ENCODE data around the gene BTNL2.

BTNL2 gene

DNA sequence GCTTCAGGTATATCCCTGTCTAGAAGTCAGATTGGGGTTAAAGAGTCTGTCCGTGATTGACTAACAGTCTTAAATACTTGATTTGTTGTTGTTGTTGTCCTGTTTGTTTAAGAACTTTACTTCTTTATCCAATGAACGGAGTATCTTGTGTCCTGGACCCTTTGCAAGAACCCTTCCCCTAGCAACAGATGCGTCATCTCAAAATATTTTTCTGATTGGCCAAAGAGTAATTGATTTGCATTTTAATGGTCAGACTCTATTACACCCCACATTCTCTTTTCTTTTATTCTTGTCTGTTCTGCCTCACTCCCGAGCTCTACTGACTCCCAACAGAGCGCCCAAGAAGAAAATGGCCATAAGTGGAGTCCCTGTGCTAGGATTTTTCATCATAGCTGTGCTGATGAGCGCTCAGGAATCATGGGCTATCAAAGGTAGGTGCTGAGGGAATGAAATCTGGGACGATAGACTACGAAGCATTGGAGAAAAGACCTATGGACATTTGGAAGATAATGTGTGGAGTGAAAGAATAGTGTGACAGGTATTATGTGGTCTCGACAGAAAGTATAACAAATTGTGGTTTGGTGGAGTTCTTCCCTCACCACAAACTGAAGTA is 32.7 kb upstream of the BTNL2 start, which contains the start of gene HLA-DRA:
Gene HLA-DRA (plus strand): TSS at position 286 of the 613 bp plus-strand sequence. CDS start 64 bp downstream, at position 350.
- H3K27ac ChIP-seq (replicated peaks), result no peak within 1 kb of the TSS
- H3K4me3 ChIP-seq (replicated peaks; ENCODE audit: insufficient read depth, low read length), result peak within 1 kb of the TSS; percentile 31
- peaks cover 2% of the 10 kb centered on the region for H3K27me3 ChIP-seq (ENCODE audit: insufficient read depth, poor library complexity, severe bottlenecking)
- TF ChIP-seq SPI1 (IDR thresholded peaks at IDR 0.05; ENCODE audit: borderline replicate concordance, low read depth), result no peak
- TF ChIP-seq, protein P1, sequence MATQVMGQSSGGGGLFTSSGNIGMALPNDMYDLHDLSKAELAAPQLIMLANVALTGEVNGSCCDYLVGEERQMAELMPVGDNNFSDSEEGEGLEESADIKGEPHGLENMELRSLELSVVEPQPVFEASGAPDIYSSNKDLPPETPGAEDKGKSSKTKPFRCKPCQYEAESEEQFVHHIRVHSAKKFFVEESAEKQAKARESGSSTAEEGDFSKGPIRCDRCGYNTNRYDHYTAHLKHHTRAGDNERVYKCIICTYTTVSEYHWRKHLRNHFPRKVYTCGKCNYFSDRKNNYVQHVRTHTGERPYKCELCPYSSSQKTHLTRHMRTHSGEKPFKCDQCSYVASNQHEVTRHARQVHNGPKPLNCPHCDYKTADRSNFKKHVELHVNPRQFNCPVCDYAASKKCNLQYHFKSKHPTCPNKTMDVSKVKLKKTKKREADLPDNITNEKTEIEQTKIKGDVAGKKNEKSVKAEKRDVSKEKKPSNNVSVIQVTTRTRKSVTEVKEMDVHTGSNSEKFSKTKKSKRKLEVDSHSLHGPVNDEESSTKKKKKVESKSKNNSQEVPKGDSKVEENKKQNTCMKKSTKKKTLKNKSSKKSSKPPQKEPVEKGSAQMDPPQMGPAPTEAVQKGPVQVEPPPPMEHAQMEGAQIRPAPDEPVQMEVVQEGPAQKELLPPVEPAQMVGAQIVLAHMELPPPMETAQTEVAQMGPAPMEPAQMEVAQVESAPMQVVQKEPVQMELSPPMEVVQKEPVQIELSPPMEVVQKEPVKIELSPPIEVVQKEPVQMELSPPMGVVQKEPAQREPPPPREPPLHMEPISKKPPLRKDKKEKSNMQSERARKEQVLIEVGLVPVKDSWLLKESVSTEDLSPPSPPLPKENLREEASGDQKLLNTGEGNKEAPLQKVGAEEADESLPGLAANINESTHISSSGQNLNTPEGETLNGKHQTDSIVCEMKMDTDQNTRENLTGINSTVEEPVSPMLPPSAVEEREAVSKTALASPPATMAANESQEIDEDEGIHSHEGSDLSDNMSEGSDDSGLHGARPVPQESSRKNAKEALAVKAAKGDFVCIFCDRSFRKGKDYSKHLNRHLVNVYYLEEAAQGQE (IDR thresholded peaks at IDR 0.05; ENCODE audit: insufficient replicate concordance, low read depth), result no peak
- TF ChIP-seq POLR2AphosphoS5 (IDR thresholded peaks at IDR 0.05; ENCODE audit: low read depth), result no peak
- TF ChIP-seq, protein P2, sequence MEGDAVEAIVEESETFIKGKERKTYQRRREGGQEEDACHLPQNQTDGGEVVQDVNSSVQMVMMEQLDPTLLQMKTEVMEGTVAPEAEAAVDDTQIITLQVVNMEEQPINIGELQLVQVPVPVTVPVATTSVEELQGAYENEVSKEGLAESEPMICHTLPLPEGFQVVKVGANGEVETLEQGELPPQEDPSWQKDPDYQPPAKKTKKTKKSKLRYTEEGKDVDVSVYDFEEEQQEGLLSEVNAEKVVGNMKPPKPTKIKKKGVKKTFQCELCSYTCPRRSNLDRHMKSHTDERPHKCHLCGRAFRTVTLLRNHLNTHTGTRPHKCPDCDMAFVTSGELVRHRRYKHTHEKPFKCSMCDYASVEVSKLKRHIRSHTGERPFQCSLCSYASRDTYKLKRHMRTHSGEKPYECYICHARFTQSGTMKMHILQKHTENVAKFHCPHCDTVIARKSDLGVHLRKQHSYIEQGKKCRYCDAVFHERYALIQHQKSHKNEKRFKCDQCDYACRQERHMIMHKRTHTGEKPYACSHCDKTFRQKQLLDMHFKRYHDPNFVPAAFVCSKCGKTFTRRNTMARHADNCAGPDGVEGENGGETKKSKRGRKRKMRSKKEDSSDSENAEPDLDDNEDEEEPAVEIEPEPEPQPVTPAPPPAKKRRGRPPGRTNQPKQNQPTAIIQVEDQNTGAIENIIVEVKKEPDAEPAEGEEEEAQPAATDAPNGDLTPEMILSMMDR (IDR thresholded peaks at IDR 0.05; ENCODE audit: insufficient read depth, low read length), result no peak
- TF ChIP-seq GABPA (IDR thresholded peaks at IDR 0.05; ENCODE audit: low read depth), result no peak
- peak in 1 of 2 experiments; percentile 36 for DNase-seq (ENCODE audit: low read depth in 1 of 2, low spot score in 1 of 2)

DNA sequence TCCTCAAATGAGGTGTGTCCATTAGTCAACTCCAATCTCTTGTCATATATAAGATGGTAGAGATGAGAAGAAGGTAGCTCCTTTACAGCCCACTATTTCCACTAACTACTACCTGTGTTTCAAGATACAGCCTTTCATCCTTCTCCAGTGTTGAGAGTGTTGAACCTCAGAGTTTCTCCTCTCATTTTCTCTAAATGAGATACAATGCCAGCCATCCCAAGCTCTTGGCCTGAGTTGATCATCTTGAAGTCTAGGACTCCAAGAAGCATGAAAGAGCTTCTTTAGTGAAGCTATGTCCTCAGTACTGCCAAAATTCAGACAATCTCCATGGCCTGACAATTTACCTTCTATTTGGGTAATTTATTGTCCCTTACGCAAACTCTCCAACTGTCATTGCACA is 32.2 kb upstream of the BTNL2 start:
- H3K4me3 ChIP-seq (replicated peaks; ENCODE audit: insufficient read depth, low read length), result no peak overlapping the region
- peaks cover 2% of the 10 kb centered on the region for H3K27me3 ChIP-seq (ENCODE audit: insufficient read depth, poor library complexity, severe bottlenecking)
- DNase-seq (ENCODE audit: low read depth in 1 of 2, low spot score in 1 of 2), result no peak
- TF ChIP-seq, protein P1 (IDR thresholded peaks at IDR 0.05; ENCODE audit: insufficient replicate concordance, low read depth), result no peak
- TF ChIP-seq, protein P2 (IDR thresholded peaks at IDR 0.05; ENCODE audit: insufficient read depth, low read length), result no peak
- TF ChIP-seq GABPA (IDR thresholded peaks at IDR 0.05; ENCODE audit: low read depth), result no peak
- TF ChIP-seq SPI1 (IDR thresholded peaks at IDR 0.05; ENCODE audit: borderline replicate concordance, low read depth), result no peak
- no peak overlapping the region for H3K27ac ChIP-seq (replicated peaks)

DNA sequence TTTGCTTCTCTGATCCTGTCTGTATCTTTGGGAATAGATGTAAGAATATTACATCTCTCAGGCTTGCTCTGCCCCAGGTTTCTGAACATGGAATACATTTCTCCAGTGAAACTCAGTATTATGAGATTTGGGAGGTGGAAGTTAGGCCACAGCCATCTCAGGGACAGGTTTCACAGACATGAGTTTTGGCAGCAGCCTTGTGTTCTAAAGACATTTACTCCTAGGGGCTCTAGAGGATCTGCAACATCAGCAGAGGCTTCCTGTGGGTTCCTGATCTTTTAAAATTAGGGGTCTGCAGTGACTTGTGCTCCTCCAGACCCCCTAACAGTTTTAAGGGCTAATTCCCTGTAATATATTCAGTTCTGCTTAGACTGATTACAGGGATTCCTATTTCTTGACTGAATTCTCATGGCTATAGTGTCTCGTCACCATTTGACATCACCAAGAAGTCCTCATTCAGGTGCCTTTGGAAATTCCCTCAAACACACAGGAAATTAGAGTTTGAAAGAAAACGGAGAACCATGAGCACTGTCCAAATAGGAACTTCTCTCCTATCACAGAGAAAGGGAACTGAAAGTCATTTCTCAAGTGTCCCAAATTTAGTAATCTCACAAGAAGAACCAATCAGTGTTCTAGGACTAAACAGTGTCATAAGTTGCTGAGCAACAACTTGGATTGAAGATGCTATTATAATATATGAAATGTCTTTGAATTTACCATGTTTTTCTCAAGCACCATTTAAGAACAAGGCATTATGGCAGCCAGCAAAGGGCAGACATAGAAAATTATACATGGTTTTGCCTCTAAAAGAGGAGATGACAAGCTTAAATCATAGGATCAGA is 30.2 kb upstream of the BTNL2 start:
- Histone ChIP-seq H3K27ac (replicated peaks) (no peak overlapping the region), H3K27me3 (ENCODE audit: insufficient read depth, poor library complexity, severe bottlenecking) (peaks cover 2% of the 10 kb centered on the region), H3K4me3 (replicated peaks; ENCODE audit: insufficient read depth, low read length) (no peak overlapping the region)
- peak; percentile 57; the same call in 1 of the 2 replicates for TF ChIP-seq SPI1 (IDR thresholded peaks at IDR 0.05; ENCODE audit: borderline replicate concordance, low read depth)
- TF ChIP-seq, protein P1 (IDR thresholded peaks at IDR 0.05; ENCODE audit: insufficient replicate concordance, low read depth), result no peak
- DNase-seq (ENCODE audit: low read depth in 1 of 2, low spot score in 1 of 2), result peak; percentile 15 to 51
